Endothelial cell of umbilical vein (primary cell): Measurements from ENCODE around the gene NF1. TPM values are rescaled to one million over a fixed set of nuclear protein-coding genes. Genes with fewer than 3 reads are reported as not detected.

ENCODE experiments used
- BruUV-seq: library from RNA; stranded (reverse); fragments of 400-500 nt; replicated peaks from 2 replicates; lab custom pipeline; 2021; lab: Mats Ljungman, UMichigan
- CTCF ChIA-PET: fragments of 300-600, 350-600 bp; sonication (Branson Sonifier 250); formaldehyde crosslinking; loops from one replicate; lab custom pipeline; 2021; ENCODE audit warnings: antibody characterized with exemption, inconsistent platforms; lab: Charles Lee
- POLR2A ChIA-PET: fragments of 300-600, 350-600 bp; sonication (Branson Sonifier 250); formaldehyde crosslinking; loops from one replicate; lab custom pipeline; 2021; ENCODE audit warnings: antibody characterized with exemption, inconsistent platforms; lab: Charles Lee
- DNase-seq: peaks from one replicate; pipeline ENCODE4 v3.0.0-alpha.2; 2011; ENCODE audit warnings: low read depth, low spot score
- FAIRE-seq: peaks from 2 replicates; lab custom pipeline; 2011; peaks lifted over from hg19 to GRCh38; lab: Jason Lieb, UNC
- H2AFZ ChIP-seq: 2 replicates; pipeline ENCODE4 v1.6.0; 2012; ENCODE audit warnings: low read depth, low read length, control low read depth, inconsistent platforms
- H3K27ac ChIP-seq: 2 replicates; pipeline ENCODE4 v1.5.1; 2011; ENCODE audit warnings: low read depth, mild to moderate bottlenecking, control low read depth, low read length, moderate library complexity; ENCODE audit not compliant: insufficient read depth
- H3K27me3 ChIP-seq, 2 experiments: 2 replicates each; pipeline versions ENCODE4 v1.6.0 to v1.6.1; 2011; ENCODE audit warnings: low read length in 2 of 2, mixed read lengths in 1 of 2; ENCODE audit not compliant: control insufficient read depth in 2 of 2, insufficient read depth in 2 of 2
- H3K36me3 ChIP-seq, 2 experiments: 2 replicates in 1 of 2; 3 replicates in 1 of 2; pipeline ENCODE4 v1.5.1; 2011; ENCODE audit warnings: low read length in 2 of 2, mild to moderate bottlenecking in 1 of 2, moderate library complexity in 1 of 2; ENCODE audit not compliant: control insufficient read depth in 2 of 2, insufficient read depth in 2 of 2; ENCODE audit errors: extremely low read depth in 1 of 2
- H3K4me1 ChIP-seq: 3 replicates; pipeline ENCODE4 v1.5.1; 2011; ENCODE audit warnings: mild to moderate bottlenecking, low read length; ENCODE audit not compliant: control insufficient read depth, insufficient read depth; ENCODE audit errors: extremely low read depth
- H3K4me2 ChIP-seq: 2 replicates; pipeline ENCODE4 v1.6.1; 2011; ENCODE audit warnings: low read length, control low read depth, mixed read lengths; ENCODE audit not compliant: insufficient read depth
- H3K4me3 ChIP-seq, 3 experiments: fragments of 200-600 bp in 1 of 3; sonication (generic), shearing (Covaris generic) in 1 of 3; replicated peaks in 1 of 3; 2 replicates each; pipeline ENCODE4 v1.5.1; 2011 to 2016; ENCODE audit warnings: control low read depth in 3 of 3, low read length in 3 of 3, mild to moderate bottlenecking in 2 of 3, inconsistent platforms in 1 of 3, low read depth in 1 of 3, moderate library complexity in 1 of 3; ENCODE audit not compliant: insufficient read depth in 1 of 3
- H3K79me2 ChIP-seq: 2 replicates; pipeline ENCODE4 v1.6.0; 2012; ENCODE audit warnings: low read length, inconsistent platforms; ENCODE audit not compliant: control insufficient read depth, insufficient read depth
- H3K9ac ChIP-seq: replicated peaks from 2 replicates; pipeline ENCODE3; 2011; ENCODE audit warnings: low read length, control low read depth; ENCODE audit not compliant: insufficient read depth; ENCODE audit errors: extremely low read depth
- H3K9me1 ChIP-seq: replicated peaks from 3 replicates; pipeline ENCODE4 v1.6.0; 2011; ENCODE audit warnings: mild to moderate bottlenecking, low read length; ENCODE audit not compliant: control insufficient read depth, insufficient read depth; ENCODE audit errors: extremely low read depth
- H3K9me3 ChIP-seq: replicated peaks from 2 replicates; pipeline ENCODE4 v1.5.1; 2012; ENCODE audit warnings: low read length, inconsistent platforms; ENCODE audit not compliant: control insufficient read depth, insufficient read depth
- H4K20me1 ChIP-seq: replicated peaks from 2 replicates; pipeline ENCODE3; 2011; ENCODE audit warnings: mild to moderate bottlenecking, low read length; ENCODE audit not compliant: control insufficient read depth, insufficient read depth; ENCODE audit errors: extremely low read depth
- CTCF ChIP-seq, 2 donors: IDR thresholded peaks; 1 replicate in 1 of 2; 2 replicates in 1 of 2; pipeline ENCODE4 v1.5.1; 2011; ENCODE audit warnings: low read length in 2 of 2, mild to moderate bottlenecking in 2 of 2, moderate library complexity in 2 of 2, control low read depth in 1 of 2, inconsistent platforms in 1 of 2, low read depth in 1 of 2; ENCODE audit not compliant: insufficient read depth in 1 of 2; ENCODE audit errors: extremely low read depth in 1 of 2
- EZH2 ChIP-seq: IDR thresholded peaks from 2 replicates; pipeline ENCODE4 v1.6.1; 2012; ENCODE audit warnings: borderline replicate concordance, low read depth, mild to moderate bottlenecking, moderate library complexity, low read length, inconsistent platforms; ENCODE audit not compliant: severe bottlenecking
- FOS ChIP-seq: IDR thresholded peaks from 2 replicates; pipeline ENCODE4 v1.6.1; 2011; ENCODE audit warnings: mild to moderate bottlenecking, low read length, moderate library complexity, borderline replicate concordance; ENCODE audit not compliant: insufficient read depth
- GATA2 ChIP-seq: IDR thresholded peaks from 2 replicates; pipeline ENCODE4 v1.7.0; 2011; ENCODE audit warnings: low read depth, mild to moderate bottlenecking, moderate library complexity, mixed read lengths, low read length; ENCODE audit not compliant: insufficient read length, insufficient read depth
- JUN ChIP-seq: IDR thresholded peaks from 2 replicates; pipeline ENCODE4 v1.6.1; 2011; ENCODE audit warnings: borderline replicate concordance, low read depth; ENCODE audit not compliant: insufficient read length, insufficient read depth
- MAX ChIP-seq: IDR thresholded peaks from 2 replicates; pipeline ENCODE4 v1.6.1; 2011; ENCODE audit not compliant: insufficient read depth, insufficient read length
- MYC ChIP-seq: IDR thresholded peaks from one replicate; pipeline ENCODE4 v1.6.1; 2011; ENCODE audit warnings: mild to moderate bottlenecking, low read depth, low read length
- POLR2A ChIP-seq: IDR thresholded peaks from 2 replicates; pipeline ENCODE4 v1.6.1; 2012; ENCODE audit warnings: low read depth, mild to moderate bottlenecking, control low read depth, low read length
- POLR2AphosphoS5 ChIP-seq: IDR thresholded peaks from 2 replicates; pipeline ENCODE4 v1.6.1; 2012; ENCODE audit warnings: low read depth, mild to moderate bottlenecking, control low read depth, low read length, moderate library complexity; ENCODE audit not compliant: insufficient read depth
- dilution Hi-C: fragments of 300-500 bp; cut with MboI; formaldehyde crosslinking; loops from one replicate; pipeline ENCODE4 v1.15.0; 2019; ENCODE audit warnings: low sequenced_read_pairs; ENCODE audit not compliant: extremely low pct_ligation_motif_present
- intact Hi-C: fragments of 100-400 bp; cut with micrococcal nuclease; formaldehyde crosslinking; loops from one replicate; pipeline ENCODE4 v1.10.0; 2022
- polyA plus RNA-seq, 4 experiments: library from polyadenylated mRNA; depleted of rRNA in 3 of 4; stranded (reverse) in 3 of 4; unstranded in 1 of 4; fragments of >200 nt; gene quantifications; 2 replicates each; pipeline versions ENCODE4 v1.2.1 to v1.2.3, GENCODE V29; 2011 to 2012; ENCODE audit warnings: missing spikeins in 1 of 4
- total RNA-seq: library from RNA; stranded (reverse); gene quantifications from 2 replicates; pipeline ENCODE4 v1.2.3, GENCODE V29; 2021

The NF1 gene
- total and polyA plus RNA-seq, 2 donors (not counting 3 experiments of a cell fraction or from before 2014, with no cell fraction given), result 13.7 to 42.4 TPM

- Histone ChIP-seq H3K36me3 (peaks cover 0 to 4% of the 10 kb centered on the region in 2 experiments), H3K4me3 (no peak overlapping the region), H3K27me3 (no peaks in the 10 kb centered on the region), H3K9ac (no peak overlapping the region), H3K79me2 (no peaks in the 10 kb centered on the region), H2AFZ (no peak overlapping the region), H3K4me1 (peaks cover 1% of the 10 kb centered on the region), H3K9me3 (no peaks in the 10 kb centered on the region), H3K9me1 (no peaks in the 10 kb centered on the region), H3K4me2 (no peak overlapping the region), H3K27ac (no peak overlapping the region), H4K20me1 (no peaks in the 10 kb centered on the region)
- POLR2A ChIA-PET, result no interaction called here
- no peak for TF ChIP-seq MAX
- TF ChIP-seq GATA2, result no peak
- TF ChIP-seq POLR2AphosphoS5, result no peak
- no peak for TF ChIP-seq MYC
- no peak for TF ChIP-seq CTCF (IDR thresholded peaks at IDR 0.05; ENCODE audit: extremely low read depth in 1 of 2, insufficient read depth in 1 of 2, low read depth in 1 of 2, low read length in 2 of 2)
- no peak for TF ChIP-seq FOS
- no peak for TF ChIP-seq JUN
- no peak for TF ChIP-seq EZH2
- TF ChIP-seq POLR2A, result no peak
- CTCF ChIA-PET, result interaction anchor here (0.9 to 1.4 kb wide), 2 partner anchors 23 to 87 kb away, joined by 3 to 4 read pairs; no protein-coding TSS in a partner anchor
- dilution Hi-C loops, result no loop called here
- FAIRE-seq (no peak), DNase-seq (no peak)
- BruUV-seq, result no TSS peak
- intact Hi-C loops, result no loop called here
These were observed 184.6 kb downstream of the NF1 start for GRCh38 chr17:31279401-31279800.
